ENCODE results near the gene ELAVL4.

Gene ELAVL4

GRCh38 chr1:50110656-50111055 lies 1.9 kb downstream of the ELAVL4 start:
- DNase-seq: no peak
- in situ Hi-C loops (cut with HindIII; ENCODE audit: low pct_ligation_motif_present, low pct_unique_long_range_greater_than_20kb, low sequenced_read_pairs): no loop called here

GRCh38 chr1:50111503-50111902 lies 2.8 kb downstream of the ELAVL4 start:
- DNase-seq: no peak
- in situ Hi-C loops (cut with HindIII; ENCODE audit: low pct_ligation_motif_present, low pct_unique_long_range_greater_than_20kb, low sequenced_read_pairs): no loop called here

GRCh38 chr1:50112193-50112592 lies 3.5 kb downstream of the ELAVL4 start:
- DNase-seq: no peak
- in situ Hi-C loops (cut with HindIII; ENCODE audit: low pct_ligation_motif_present, low pct_unique_long_range_greater_than_20kb, low sequenced_read_pairs): no loop called here

- DNase-seq: no peak
- in situ Hi-C loops (cut with HindIII; ENCODE audit: low pct_ligation_motif_present, low pct_unique_long_range_greater_than_20kb, low sequenced_read_pairs): no loop called here
These were observed 14.4 kb downstream of the ELAVL4 start for GRCh38 chr1:50123071-50123470.

GRCh38 chr1:50126927-50127715 lies 18.4 kb downstream of the ELAVL4 start:
- no peak for DNase-seq
- in situ Hi-C loops (cut with HindIII; ENCODE audit: low pct_ligation_motif_present, low pct_unique_long_range_greater_than_20kb, low sequenced_read_pairs): no loop called here

- in situ Hi-C loops (cut with HindIII; ENCODE audit: low pct_ligation_motif_present, low pct_unique_long_range_greater_than_20kb, low sequenced_read_pairs): no loop called here
- DNase-seq: no peak
These were observed 20.5 kb downstream of the ELAVL4 start for GRCh38 chr1:50129201-50129600.

- DNase-seq: no peak
- in situ Hi-C loops (cut with HindIII; ENCODE audit: low pct_ligation_motif_present, low pct_unique_long_range_greater_than_20kb, low sequenced_read_pairs): no loop called here
These were observed 23.7 kb downstream of the ELAVL4 start for GRCh38 chr1:50132347-50132894.

- in situ Hi-C loops (cut with HindIII; ENCODE audit: low pct_ligation_motif_present, low pct_unique_long_range_greater_than_20kb, low sequenced_read_pairs): no loop called here
- DNase-seq: no peak
These were observed 27.0 kb downstream of the ELAVL4 start for GRCh38 chr1:50135716-50136115.

GRCh38 chr1:50139339-50140181 lies 30.8 kb downstream of the ELAVL4 start:
- in situ Hi-C loops (cut with HindIII; ENCODE audit: low pct_ligation_motif_present, low pct_unique_long_range_greater_than_20kb, low sequenced_read_pairs): no loop called here
- DNase-seq: no peak

GRCh38 chr1:50140182-50140447 lies 31.4 kb downstream of the ELAVL4 start:
- no peak for DNase-seq
- in situ Hi-C loops (cut with HindIII; ENCODE audit: low pct_ligation_motif_present, low pct_unique_long_range_greater_than_20kb, low sequenced_read_pairs): no loop called here

- no peak for DNase-seq
- in situ Hi-C loops (cut with HindIII; ENCODE audit: low pct_ligation_motif_present, low pct_unique_long_range_greater_than_20kb, low sequenced_read_pairs): no loop called here
These were observed 38.6 kb downstream of the ELAVL4 start for GRCh38 chr1:50147191-50147850.

GRCh38 chr1:50148142-50148923 lies 39.6 kb downstream of the ELAVL4 start:
- no peak for DNase-seq
- in situ Hi-C loops (cut with HindIII; ENCODE audit: low pct_ligation_motif_present, low pct_unique_long_range_greater_than_20kb, low sequenced_read_pairs): no loop called here

- in situ Hi-C loops (cut with HindIII; ENCODE audit: low pct_ligation_motif_present, low pct_unique_long_range_greater_than_20kb, low sequenced_read_pairs): no loop called here
- no peak for DNase-seq
These were observed 43.5 kb downstream of the ELAVL4 start for GRCh38 chr1:50152236-50152635.

- no peak for DNase-seq
- in situ Hi-C loops (cut with HindIII; ENCODE audit: low pct_ligation_motif_present, low pct_unique_long_range_greater_than_20kb, low sequenced_read_pairs): no loop called here
These were observed 46.8 kb downstream of the ELAVL4 start for GRCh38 chr1:50155541-50155940.

GRCh38 chr1:50156241-50157010 lies 47.7 kb downstream of the ELAVL4 start:
- in situ Hi-C loops (cut with HindIII; ENCODE audit: low pct_ligation_motif_present, low pct_unique_long_range_greater_than_20kb, low sequenced_read_pairs): no loop called here
- no peak for DNase-seq

GRCh38 chr1:50157306-50157941 lies 48.7 kb downstream of the ELAVL4 start:
- DNase-seq: no peak
- in situ Hi-C loops (cut with HindIII; ENCODE audit: low pct_ligation_motif_present, low pct_unique_long_range_greater_than_20kb, low sequenced_read_pairs): no loop called here

- no peak for DNase-seq
- in situ Hi-C loops (cut with HindIII; ENCODE audit: low pct_ligation_motif_present, low pct_unique_long_range_greater_than_20kb, low sequenced_read_pairs): no loop called here
These were observed 49.7 kb downstream of the ELAVL4 start for GRCh38 chr1:50158421-50158820.

All from ACHN (cell line).